Fibroblast of skin of scalp (primary cell): ENCODE data around the gene AASDH.
"Not testable (repeated sequence)": the region's sequence is repeated elsewhere in the genome, so short reads cannot be mapped to it uniquely, and the experiment has no call there.

Source experiments
- DNase-seq: peaks from one replicate; pipeline ENCODE4 v3.0.0-alpha.2; 2013

The AASDH gene

DNA sequence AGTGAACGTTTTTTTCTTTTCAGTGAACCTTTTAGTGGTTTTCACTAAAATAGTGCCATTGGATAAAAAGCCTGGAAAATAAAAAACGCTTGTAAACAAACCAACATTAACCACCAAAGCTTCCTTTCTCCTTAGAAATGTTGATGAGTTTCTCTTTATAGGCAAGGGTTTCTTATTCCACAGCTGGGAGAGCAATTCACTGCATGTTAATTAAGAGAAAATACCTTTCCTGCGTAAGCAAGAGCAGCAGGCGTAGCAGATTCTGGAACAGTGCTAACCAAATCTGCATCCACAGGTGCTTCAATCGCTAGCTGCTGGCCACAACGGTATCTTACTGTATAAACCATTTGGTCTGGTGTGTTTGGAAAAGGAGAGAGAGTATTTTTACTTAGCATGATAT lies 13.3 kb upstream of the AASDH start:
- DNase-seq, result no peak

- DNase-seq, result no peak
These were observed 4.0 kb upstream of the AASDH start for GRCh38 chr4:56391270-56391669.

DNA sequence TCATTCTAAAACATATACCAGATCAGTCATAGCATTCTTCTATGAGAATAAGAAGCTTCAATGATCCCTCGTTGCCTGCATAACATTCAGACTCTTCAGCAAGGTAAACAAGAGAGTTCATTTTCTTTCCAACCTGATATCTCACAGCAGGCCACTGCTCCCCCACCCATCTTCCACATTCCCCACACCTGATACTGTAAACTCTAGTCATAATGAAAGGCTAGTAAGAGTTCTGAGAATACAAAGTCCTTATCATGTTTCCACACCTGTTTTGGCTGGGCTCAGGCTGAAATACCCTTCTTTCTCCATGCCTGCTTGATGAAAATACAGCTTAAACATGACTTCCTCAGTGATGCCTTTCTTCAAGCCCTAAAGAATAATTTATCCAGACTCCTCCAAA lies 2.3 kb upstream of the AASDH start:
- DNase-seq, result no peak

GRCh38 chr4:56388306-56388705 lies 1.0 kb upstream of the AASDH start:
- no peak for DNase-seq

- DNase-seq, result no peak
These were observed 1.2 kb downstream of the AASDH start for GRCh38 chr4:56386091-56386490.

- DNase-seq, result no peak
These were observed 11.8 kb downstream of the AASDH start for GRCh38 chr4:56375458-56375857.

DNA sequence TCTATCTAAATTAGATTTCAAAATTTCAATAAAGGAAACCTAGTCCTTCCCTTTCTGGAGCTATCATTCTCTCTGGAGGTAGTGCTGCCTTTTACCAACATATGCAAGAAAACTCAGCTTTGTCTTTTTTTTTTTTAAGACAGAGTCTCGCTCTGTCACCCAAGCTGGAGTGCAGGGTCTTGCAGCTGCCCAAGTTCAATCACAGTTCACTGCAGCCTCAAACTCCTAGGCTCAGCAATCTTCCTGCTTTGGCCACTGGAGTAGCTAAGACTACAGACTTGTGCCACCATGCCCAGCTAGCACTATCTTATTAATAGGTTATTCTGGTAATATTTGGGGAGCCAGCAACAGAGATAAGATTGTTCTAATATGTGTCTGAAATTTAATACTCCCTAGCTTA lies 12.3 kb downstream of the AASDH start:
- DNase-seq, result no peak

DNA sequence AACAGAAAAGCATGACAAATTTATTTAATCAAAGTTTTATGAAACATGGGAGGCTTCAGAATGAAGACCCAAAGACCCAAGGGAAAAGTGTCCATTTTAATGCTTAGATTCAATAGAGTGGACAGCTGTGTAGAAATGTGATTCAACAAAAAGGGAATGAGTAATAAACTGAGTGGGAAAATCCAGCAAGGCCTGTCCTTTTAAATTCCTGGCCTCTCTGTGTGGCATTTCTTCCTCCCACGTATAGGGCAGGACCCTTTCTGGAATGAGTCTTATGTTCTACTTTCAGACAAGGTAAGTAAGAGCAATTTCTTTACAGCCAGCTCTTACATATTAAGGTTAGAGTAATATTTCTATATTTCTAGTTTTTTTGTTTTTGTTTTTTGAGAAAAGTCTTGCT lies 14.5 kb downstream of the AASDH start:
- no peak for DNase-seq

DNA sequence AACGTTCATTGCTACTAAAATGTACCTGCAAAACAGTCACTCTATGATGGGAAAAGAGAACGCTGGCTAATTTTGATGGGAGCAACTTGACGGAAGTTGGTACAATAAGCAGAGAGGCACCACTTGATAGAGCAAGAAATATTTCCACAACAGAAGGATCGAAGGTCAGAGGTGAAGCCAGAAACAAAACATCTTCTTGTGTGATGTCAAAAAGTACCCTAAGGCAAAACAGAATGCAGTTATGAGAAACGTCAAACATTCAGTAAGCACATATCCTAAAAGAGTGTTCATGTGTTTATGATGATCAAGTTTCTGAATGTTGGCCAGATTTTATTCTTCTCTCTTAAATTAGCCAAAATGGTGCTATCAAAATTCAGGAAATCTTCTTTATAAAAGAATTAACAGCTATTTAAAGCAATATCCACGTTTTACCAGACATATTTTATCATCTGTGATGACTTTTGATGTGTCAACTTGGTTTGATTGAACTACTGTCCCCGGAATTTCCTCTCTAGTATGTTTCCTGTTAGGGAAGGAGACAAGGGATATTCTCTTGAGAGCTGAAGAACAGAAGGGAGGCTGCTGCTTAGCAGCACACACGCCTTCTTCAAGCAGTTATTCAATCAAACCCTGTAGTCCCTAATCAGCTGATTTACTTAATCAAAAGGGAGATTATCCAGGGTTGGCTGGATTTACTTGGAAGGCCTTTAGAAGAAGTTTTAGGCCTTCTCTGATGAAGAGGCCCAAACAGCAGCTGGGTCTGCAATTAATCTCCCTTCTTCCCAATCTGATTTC lies 15.7 kb downstream of the AASDH start:
- no peak for DNase-seq

DNA sequence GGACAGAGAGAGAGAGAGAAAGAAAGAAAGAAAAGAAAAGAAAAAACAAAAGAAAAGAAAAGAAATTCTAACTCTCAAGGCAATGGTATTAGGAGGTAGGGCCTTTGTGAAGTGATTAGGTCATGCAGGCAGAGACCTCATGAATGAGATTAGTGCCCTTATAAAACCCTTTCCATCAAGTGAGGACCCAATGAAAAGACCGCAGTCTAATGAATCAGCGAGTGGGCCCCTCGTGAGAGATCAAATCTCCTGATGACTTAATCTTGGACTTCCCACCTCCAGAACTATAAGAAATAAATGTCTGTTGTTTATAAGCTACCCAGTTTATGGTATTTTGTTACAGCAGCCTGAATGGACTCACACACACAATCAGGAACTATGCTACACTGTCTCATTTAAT lies 16.9 kb downstream of the AASDH start:
- DNase-seq, result no peak

DNA sequence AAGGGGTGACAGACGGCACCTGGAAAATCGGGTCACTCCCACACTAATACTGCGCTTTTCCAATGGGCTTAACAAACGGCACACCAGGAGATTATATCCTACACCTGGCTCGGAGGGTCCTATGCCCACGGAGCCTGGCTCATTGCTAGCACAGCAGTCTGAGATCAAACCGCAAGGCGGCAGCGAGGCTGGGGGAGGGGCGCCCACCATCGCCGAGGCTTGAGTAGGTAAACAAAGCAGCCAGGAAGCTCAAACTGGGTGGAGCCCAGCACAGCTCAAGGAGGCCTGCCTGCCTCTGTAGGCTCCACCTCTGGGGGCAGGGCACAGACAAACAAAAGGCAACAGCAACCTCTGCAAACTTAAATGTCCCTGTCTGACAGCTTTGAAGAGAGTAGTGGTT lies 24.3 kb downstream of the AASDH start:
- not testable (repeated sequence) for DNase-seq

- DNase-seq, result peak; percentile 2
These were observed 27.2 kb downstream of the AASDH start for GRCh38 chr4:56360071-56360470.

DNA sequence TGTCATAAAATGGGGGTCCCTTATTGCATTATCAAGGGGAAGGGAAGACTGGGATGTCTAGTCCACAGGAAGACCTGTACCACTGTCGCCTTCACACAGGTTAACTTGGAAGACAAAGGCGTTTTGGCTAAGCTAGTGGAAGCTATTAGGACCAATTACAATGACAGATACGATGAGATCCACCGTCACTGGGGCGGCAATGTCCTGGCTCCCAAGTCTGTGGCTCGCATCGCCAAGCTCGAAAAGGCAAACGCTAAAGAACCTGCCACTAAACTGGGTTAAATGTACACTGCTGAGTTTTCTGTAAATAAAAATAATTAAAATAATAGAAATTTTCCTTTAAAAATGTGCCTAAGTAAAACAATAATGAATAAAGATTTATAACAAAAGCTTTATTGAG lies 30.6 kb downstream of the AASDH start:
- DNase-seq, result no peak

GRCh38 chr4:56348576-56348975 lies 38.7 kb downstream of the AASDH start:
- no peak for DNase-seq

- DNase-seq, result no peak
These were observed 41.8 kb downstream of the AASDH start for GRCh38 chr4:56345458-56345857.

DNA sequence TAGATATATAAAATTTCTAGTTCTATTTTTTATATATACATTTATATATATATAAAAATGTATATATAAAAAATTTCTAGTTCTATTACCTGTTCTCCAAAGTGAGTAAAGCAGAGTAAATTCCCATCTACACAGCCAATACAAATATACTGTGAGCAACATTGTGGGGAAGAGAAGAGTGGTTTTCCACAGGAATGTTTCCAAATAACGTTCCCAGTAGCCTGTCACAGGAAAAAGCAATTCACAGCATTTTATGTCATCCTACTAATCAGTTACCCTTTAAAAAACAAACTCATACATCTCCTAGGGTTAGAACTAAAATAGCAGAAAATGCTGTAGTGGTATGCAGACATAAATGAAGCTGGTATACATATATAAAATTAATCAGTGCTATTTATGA lies 44.5 kb downstream of the AASDH start:
- peak; percentile 21 for DNase-seq

GRCh38 chr4:56330691-56331090 lies 56.6 kb downstream of the AASDH start:
- peak; percentile 17 for DNase-seq

GRCh38 chr4:56326363-56326762 lies 60.9 kb downstream of the AASDH start:
- no peak for DNase-seq

DNA sequence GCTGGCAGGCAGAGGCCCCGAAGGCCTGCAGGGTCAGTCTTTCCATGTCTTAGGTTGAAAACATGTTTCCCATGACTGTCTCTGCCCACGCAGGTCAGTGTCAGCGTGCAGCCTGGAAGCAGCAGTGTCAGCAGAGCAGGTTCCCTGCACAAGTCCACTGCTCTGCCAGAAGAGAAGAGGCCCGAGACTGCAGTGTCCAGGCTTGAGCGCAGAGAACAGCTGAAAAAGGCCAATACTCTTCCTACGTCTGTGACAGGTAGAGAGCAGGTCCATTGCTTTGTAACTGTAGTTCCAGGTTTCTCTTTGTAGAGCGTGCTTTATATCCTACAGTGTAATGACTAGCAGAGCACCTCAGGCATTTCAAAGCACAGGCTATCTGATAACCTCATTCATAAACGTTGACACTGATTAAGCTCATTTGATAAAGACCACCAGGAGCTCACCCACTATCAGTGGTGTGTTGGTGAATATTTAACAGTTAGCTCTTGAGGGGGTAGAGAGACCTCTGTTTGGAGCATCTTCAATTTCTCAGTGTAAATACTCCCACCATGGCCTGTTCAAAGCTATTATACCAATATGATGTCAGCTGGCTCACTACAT lies 63.2 kb downstream of the AASDH start:
- DNase-seq, result no peak

GRCh38 chr4:56323327-56323726 lies 64.0 kb downstream of the AASDH start:
- no peak for DNase-seq

DNA sequence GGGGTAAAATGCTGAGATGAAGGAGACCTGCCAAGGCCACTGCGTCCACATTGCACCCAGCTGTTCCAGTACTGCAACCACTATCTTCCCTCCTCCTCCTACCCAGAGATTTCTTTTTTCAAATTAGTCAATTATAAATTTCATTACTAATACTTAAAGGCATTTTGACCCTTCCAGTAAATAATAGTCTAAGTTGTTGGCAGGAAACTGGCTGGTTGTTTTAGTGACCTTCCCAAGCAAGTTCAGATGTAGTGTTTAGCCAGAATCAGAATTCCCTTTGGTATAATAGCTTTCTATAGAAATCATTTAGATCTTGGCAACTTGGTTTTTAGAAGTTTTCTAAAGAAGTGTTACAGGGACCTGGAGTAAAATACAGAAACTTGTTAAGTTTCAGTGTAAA lies 66.0 kb downstream of the AASDH start:
- no peak for DNase-seq

GRCh38 chr4:56320293-56320692 lies 67.0 kb downstream of the AASDH start:
- DNase-seq, result no peak

- DNase-seq, result no peak
These were observed 68.7 kb downstream of the AASDH start for GRCh38 chr4:56318555-56318954.

DNA sequence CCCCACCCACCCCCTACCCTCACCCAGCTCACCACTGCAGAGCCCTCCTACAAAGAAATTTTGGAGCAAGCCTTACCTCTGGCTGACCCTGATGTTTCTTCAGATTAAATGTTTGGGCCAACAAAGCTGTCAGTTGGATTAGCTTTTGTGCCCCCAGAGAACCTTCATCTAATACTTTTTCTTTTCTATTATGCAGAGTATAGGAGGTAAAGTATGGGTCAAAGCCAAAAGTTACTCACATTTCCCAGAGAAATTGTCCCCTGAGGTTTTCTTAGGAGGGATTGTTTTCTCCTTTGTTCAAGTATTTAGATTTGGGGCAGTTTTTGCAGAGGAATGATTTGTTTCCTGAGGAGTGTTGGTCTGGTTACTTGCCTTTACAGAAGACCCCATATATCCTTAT lies 69.5 kb downstream of the AASDH start:
- DNase-seq, result no peak
